Activated B cell treated with CpG ODN at 0.5 μM for 24 hours (primary cell): ENCODE data around the gene ZNF398. TPM values are rescaled to one million over a fixed set of nuclear protein-coding genes. Genes with fewer than 3 reads are reported as not detected.

Experiments
- ATAC-seq: fragments of 200-7000 bp; cut with Tn5 transposase; one replicate; pipeline ENCODE4 v1.10.0; 2021; ENCODE audit warnings: low read depth, mild to moderate bottlenecking, moderate library complexity
- CTCF ChIA-PET: fragments of 350-600 bp; sonication (Branson Sonifier 250); formaldehyde crosslinking; loops from one replicate; lab custom pipeline; 2021; ENCODE audit warnings: antibody characterized with exemption; lab: Charles Lee
- POLR2A ChIA-PET: fragments of 350-600 bp; sonication (Branson Sonifier 250); formaldehyde crosslinking; loops from one replicate; lab custom pipeline; 2021; ENCODE audit warnings: antibody characterized with exemption; lab: Charles Lee
- DNase-seq: peaks from one replicate; pipeline ENCODE4 v3.0.0; 2022
- H3K27ac Mint-ChIP-seq: one replicate; pipeline ENCODE4 v1.8.0; 2020; ENCODE audit warnings: mixed read lengths
- H3K27me3 Mint-ChIP-seq: one replicate; pipeline ENCODE4 v1.8.0; 2021; ENCODE audit warnings: mixed read lengths
- H3K36me3 Mint-ChIP-seq: one replicate; pipeline ENCODE4 v1.8.0; 2021; ENCODE audit warnings: low read depth, mixed read lengths
- H3K4me1 Mint-ChIP-seq: one replicate; pipeline ENCODE4 v1.8.0; 2021; ENCODE audit warnings: mixed read lengths
- H3K4me3 Mint-ChIP-seq: one replicate; pipeline ENCODE4 v1.8.0; 2020; ENCODE audit warnings: mild to moderate bottlenecking, mixed read lengths
- H3K9me3 Mint-ChIP-seq: one replicate; pipeline ENCODE4 v1.8.0; 2020; ENCODE audit warnings: mixed read lengths
- intact Hi-C: fragments of 100-400 bp; cut with micrococcal nuclease; formaldehyde crosslinking; loops from one replicate; pipeline ENCODE4 v1.15.1; 2024
- total RNA-seq: library from RNA; stranded (reverse); gene quantifications from 2 replicates; pipeline ENCODE4 v1.2.3, GENCODE V29; 2022
- TF ChIP-seq, protein P1 (sequence below): fragments of 200-600 bp; IDR thresholded peaks from one replicate; pipeline ENCODE4 v1.8.0; 2022; ENCODE audit warnings: antibody characterized with exemption, mild to moderate bottlenecking

Gene ZNF398
- total RNA-seq, 1 donor from 2014 or later: 17.3 TPM

- DNase-seq (no peak), ATAC-seq (no peak)
- Mint-ChIP-seq H3K27me3 (no peaks in the 10 kb centered on the region), H3K9me3 (no peaks in the 10 kb centered on the region), H3K27ac (no peak overlapping the region), H3K4me1 (peaks cover 4% of the 10 kb centered on the region), H3K36me3 (peaks cover 52% of the 10 kb centered on the region), H3K4me3 (no peak overlapping the region)
- intact Hi-C loops: no loop called here
- POLR2A ChIA-PET: no interaction called here
- CTCF ChIA-PET: no interaction called here
- TF ChIP-seq, protein P1, sequence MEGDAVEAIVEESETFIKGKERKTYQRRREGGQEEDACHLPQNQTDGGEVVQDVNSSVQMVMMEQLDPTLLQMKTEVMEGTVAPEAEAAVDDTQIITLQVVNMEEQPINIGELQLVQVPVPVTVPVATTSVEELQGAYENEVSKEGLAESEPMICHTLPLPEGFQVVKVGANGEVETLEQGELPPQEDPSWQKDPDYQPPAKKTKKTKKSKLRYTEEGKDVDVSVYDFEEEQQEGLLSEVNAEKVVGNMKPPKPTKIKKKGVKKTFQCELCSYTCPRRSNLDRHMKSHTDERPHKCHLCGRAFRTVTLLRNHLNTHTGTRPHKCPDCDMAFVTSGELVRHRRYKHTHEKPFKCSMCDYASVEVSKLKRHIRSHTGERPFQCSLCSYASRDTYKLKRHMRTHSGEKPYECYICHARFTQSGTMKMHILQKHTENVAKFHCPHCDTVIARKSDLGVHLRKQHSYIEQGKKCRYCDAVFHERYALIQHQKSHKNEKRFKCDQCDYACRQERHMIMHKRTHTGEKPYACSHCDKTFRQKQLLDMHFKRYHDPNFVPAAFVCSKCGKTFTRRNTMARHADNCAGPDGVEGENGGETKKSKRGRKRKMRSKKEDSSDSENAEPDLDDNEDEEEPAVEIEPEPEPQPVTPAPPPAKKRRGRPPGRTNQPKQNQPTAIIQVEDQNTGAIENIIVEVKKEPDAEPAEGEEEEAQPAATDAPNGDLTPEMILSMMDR: no peak
Observed at GRCh38 chr7:149161241-149161848, 14.1 kb downstream of the ZNF398 start.

GRCh38 chr7:149166142-149166541 is 18.9 kb downstream of the ZNF398 start:
- Mint-ChIP-seq H3K27ac (no peak overlapping the region), H3K36me3 (peaks cover 64% of the 10 kb centered on the region), H3K4me1 (no peaks in the 10 kb centered on the region), H3K9me3 (no peaks in the 10 kb centered on the region), H3K27me3 (no peaks in the 10 kb centered on the region), H3K4me3 (no peak overlapping the region)
- DNase-seq: no peak
- no peak for ATAC-seq
- TF ChIP-seq, protein P1: no peak
- ChIA-PET POLR2A (no interaction called here), CTCF (no interaction called here)
- intact Hi-C loops: no loop called here

GRCh38 chr7:149166630-149167352 is 19.5 kb downstream of the ZNF398 start:
- DNase-seq (no peak), ATAC-seq (no peak)
- CTCF ChIA-PET: no interaction called here
- H3K27me3 Mint-ChIP-seq: no peaks in the 10 kb centered on the region
- intact Hi-C loops: no loop called here
- H3K27ac Mint-ChIP-seq: no peak overlapping the region
- no peak overlapping the region for H3K4me3 Mint-ChIP-seq
- H3K4me1 Mint-ChIP-seq: no peaks in the 10 kb centered on the region
- TF ChIP-seq, protein P1: no peak
- no peaks in the 10 kb centered on the region for H3K9me3 Mint-ChIP-seq
- peaks cover 61% of the 10 kb centered on the region for H3K36me3 Mint-ChIP-seq
- POLR2A ChIA-PET: no interaction called here

GRCh38 chr7:149171892-149172533 is 24.8 kb downstream of the ZNF398 start:
- TF ChIP-seq, protein P1: no peak
- no peaks in the 10 kb centered on the region for H3K9me3 Mint-ChIP-seq
- ChIA-PET CTCF (no interaction called here), POLR2A (no interaction called here)
- no peak overlapping the region for H3K27ac Mint-ChIP-seq
- no peaks in the 10 kb centered on the region for H3K27me3 Mint-ChIP-seq
- no peak overlapping the region for H3K4me3 Mint-ChIP-seq
- intact Hi-C loops: no loop called here
- DNase-seq (no peak), ATAC-seq (no peak)
- peaks cover 57% of the 10 kb centered on the region for H3K36me3 Mint-ChIP-seq
- no peaks in the 10 kb centered on the region for H3K4me1 Mint-ChIP-seq

DNA sequence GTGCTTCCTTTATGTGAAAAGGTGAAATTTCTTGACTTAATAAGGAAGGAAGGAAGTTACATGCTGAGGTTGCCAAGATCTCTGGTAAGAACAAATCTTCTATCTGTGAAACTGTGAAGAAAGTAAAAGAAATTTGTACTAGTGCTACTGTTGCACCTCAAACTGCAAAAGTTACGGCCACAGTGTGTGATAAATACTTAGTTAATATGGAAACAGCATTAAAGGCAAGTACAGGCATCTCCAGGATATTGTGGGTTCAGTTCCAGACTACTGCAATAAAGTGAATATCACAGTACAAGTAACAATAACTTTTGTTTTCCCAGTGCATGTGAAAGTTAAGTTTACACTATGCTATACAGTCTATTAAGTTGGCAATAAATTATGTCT is 25.3 kb downstream of the ZNF398 start:
- no peak for DNase-seq

More for the DNA sequence above, 25.3 kb downstream of the ZNF398 start:
- CTCF ChIA-PET: no interaction called here
- intact Hi-C loops: no loop called here
- Mint-ChIP-seq H3K9me3 (no peaks in the 10 kb centered on the region), H3K27ac (no peak overlapping the region), H3K36me3 (peaks cover 58% of the 10 kb centered on the region), H3K4me3 (no peak overlapping the region), H3K27me3 (no peaks in the 10 kb centered on the region), H3K4me1 (no peaks in the 10 kb centered on the region)
- no peak for ATAC-seq
- TF ChIP-seq, protein P1: no peak
- POLR2A ChIA-PET: no interaction called here
